Neural crest cell (in vitro differentiated cells): ENCODE measurements around the gene MAP4K3. TPM values are rescaled to one million over a fixed set of nuclear protein-coding genes. Genes with fewer than 3 reads are reported as not detected.
A peak's percentile ranks its signal among the peaks of the same experiment; 100 is the strongest.

ENCODE experiments used
- DNase-seq: peaks from one replicate; pipeline ENCODE4 v3.0.0; 2021; ENCODE audit warnings: low read depth, mixed read lengths, low spot score
- H3K27ac Mint-ChIP-seq: one replicate; pipeline ENCODE4 v1.8.0; 2021; ENCODE audit warnings: mild to moderate bottlenecking, mixed read lengths; ENCODE audit not compliant: unreplicated experiment
- H3K27me3 Mint-ChIP-seq: 2 replicates; pipeline ENCODE4 v1.8.0; 2021; ENCODE audit warnings: low read depth, mild to moderate bottlenecking, mixed read lengths
- H3K36me3 Mint-ChIP-seq: 2 replicates; pipeline ENCODE4 v1.8.0; 2021; ENCODE audit warnings: low read depth, mild to moderate bottlenecking, mixed read lengths
- H3K4me1 Mint-ChIP-seq: 2 replicates; pipeline ENCODE4 v1.8.0; 2021; ENCODE audit warnings: mixed read lengths
- H3K4me3 Mint-ChIP-seq: one replicate; pipeline ENCODE4 v1.8.0; 2021; ENCODE audit warnings: mild to moderate bottlenecking, mixed read lengths
- H3K9me3 Mint-ChIP-seq: 2 replicates; pipeline ENCODE4 v1.8.0; 2021; ENCODE audit warnings: mixed read lengths
- CTCF ChIP-seq: fragments of 200-600 bp; sonication (generic); conservative IDR thresholded peaks from 2 replicates; pipeline ENCODE4 v1.5.0; 2021; ENCODE audit warnings: antibody characterized with exemption, mild to moderate bottlenecking
- long read RNA-seq: library from polyadenylated mRNA; unstranded; transcript quantifications from one replicate; pipeline ENCODE4 v2.0.0, GENCODE V29; 2020
- total RNA-seq: library from RNA; stranded (reverse); gene quantifications from 2 replicates; pipeline ENCODE4 v1.2.1, GENCODE V29; 2021

Gene MAP4K3
- total RNA-seq = 32.3 and 37.1 TPM in 2 replicates
- long read RNA-seq, partial matches to known transcripts = 1 of 4 reads
- long read RNA-seq, other reads (novel, unspliced or antisense) = 3 of 4 reads

- H3K4me1 Mint-ChIP-seq = peaks cover 43% of the 10 kb centered on the region
Observed at GRCh38 chr2:39436592-39437521, at the start of gene MAP4K3. Gene MAP4K3 (minus strand): TSS chr2:39437285. CDS start chr2:39436987, 298 bp downstream.

DNA sequence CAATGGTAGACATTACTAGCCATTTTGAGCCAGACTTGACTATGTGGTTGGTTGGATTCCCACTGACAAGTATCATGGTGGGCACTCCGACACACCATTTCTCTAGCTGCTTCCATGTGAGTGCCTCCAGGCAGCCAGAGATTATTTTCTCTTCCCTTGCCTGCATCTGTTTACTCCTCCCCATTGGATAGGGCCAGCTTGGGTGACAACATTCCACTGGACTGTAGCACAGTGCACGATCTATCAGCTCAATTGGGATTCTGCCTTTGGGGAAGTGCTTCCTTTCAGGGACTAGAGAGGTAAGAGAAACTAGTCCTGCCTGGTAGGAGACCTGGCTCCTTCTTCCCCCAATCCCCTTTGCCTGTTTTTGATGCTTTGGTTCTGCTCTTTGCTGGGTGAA, 49.0 kb upstream of the MAP4K3 start:
- no peaks in the 10 kb centered on the region for H3K27me3 Mint-ChIP-seq
- H3K9me3 Mint-ChIP-seq = no peaks in the 10 kb centered on the region
- no peaks in the 10 kb centered on the region for H3K36me3 Mint-ChIP-seq
- peaks cover 21% of the 10 kb centered on the region for H3K4me1 Mint-ChIP-seq
- TF ChIP-seq CTCF = no peak
- H3K4me3 Mint-ChIP-seq = no peak overlapping the region
- no peak for DNase-seq
- H3K27ac Mint-ChIP-seq = no peak overlapping the region

More at GRCh38 chr2:39436592-39437521, at the start of gene MAP4K3:
- Mint-ChIP-seq H3K27me3 (no peaks in the 10 kb centered on the region), H3K27ac (peak within 1 kb of the TSS; percentile 99), H3K36me3 (no peaks in the 10 kb centered on the region), H3K4me3 (peak within 1 kb of the TSS; percentile 90), H3K9me3 (no peaks in the 10 kb centered on the region)
- peak; percentile 91 for DNase-seq
- no peak for TF ChIP-seq CTCF

- no peaks in the 10 kb centered on the region for H3K9me3 Mint-ChIP-seq
- H3K27me3 Mint-ChIP-seq = no peaks in the 10 kb centered on the region
- no peak overlapping the region for H3K27ac Mint-ChIP-seq
- H3K4me3 Mint-ChIP-seq = no peak overlapping the region
- TF ChIP-seq CTCF = no peak
- DNase-seq = no peak
- H3K36me3 Mint-ChIP-seq = no peaks in the 10 kb centered on the region
- peaks cover 21% of the 10 kb centered on the region for H3K4me1 Mint-ChIP-seq
Observed at GRCh38 chr2:39484620-39485495, 47.8 kb upstream of the MAP4K3 start.

DNA sequence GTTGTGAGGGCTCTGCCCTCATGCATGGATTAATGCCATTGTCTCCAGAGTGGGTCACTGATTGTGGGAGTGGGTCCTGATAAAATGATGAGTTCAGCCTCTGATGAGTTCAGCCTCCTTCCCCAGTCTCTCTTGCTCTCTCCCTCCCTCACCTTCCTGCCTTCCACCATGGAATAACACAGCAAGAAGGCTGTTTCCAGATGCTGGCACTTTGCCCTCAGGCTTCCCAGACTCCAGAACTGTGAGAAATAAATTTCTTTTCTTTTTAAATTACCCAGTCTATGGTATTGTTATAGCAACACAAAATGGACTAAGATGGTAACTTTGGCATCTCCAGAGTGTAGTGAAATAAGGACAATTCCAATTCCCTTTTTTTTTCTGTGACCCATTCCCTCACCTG, 47.1 kb upstream of the MAP4K3 start:
- TF ChIP-seq CTCF = no peak
- Mint-ChIP-seq H3K4me3 (no peak overlapping the region), H3K27me3 (no peaks in the 10 kb centered on the region)

GRCh38 chr2:39483534-39483933, 46.4 kb upstream of the MAP4K3 start:
- no peak for DNase-seq
- Mint-ChIP-seq H3K4me1 (peaks cover 20% of the 10 kb centered on the region), H3K4me3 (no peak overlapping the region), H3K9me3 (no peaks in the 10 kb centered on the region), H3K27me3 (no peaks in the 10 kb centered on the region), H3K27ac (no peak overlapping the region), H3K36me3 (no peaks in the 10 kb centered on the region)
- TF ChIP-seq CTCF = no peak

More for the DNA sequence above, 47.1 kb upstream of the MAP4K3 start:
- no peak overlapping the region for H3K27ac Mint-ChIP-seq
- DNase-seq = no peak
- H3K4me1 Mint-ChIP-seq = peaks cover 21% of the 10 kb centered on the region
- H3K36me3 Mint-ChIP-seq = no peaks in the 10 kb centered on the region
- H3K9me3 Mint-ChIP-seq = no peaks in the 10 kb centered on the region
